ENCODE data around the gene VKORC1L1.
"Not testable (repeated sequence)": the region's sequence is repeated elsewhere in the genome, so short reads cannot be mapped to it uniquely, and the experiment has no call there.

The VKORC1L1 gene

DNA sequence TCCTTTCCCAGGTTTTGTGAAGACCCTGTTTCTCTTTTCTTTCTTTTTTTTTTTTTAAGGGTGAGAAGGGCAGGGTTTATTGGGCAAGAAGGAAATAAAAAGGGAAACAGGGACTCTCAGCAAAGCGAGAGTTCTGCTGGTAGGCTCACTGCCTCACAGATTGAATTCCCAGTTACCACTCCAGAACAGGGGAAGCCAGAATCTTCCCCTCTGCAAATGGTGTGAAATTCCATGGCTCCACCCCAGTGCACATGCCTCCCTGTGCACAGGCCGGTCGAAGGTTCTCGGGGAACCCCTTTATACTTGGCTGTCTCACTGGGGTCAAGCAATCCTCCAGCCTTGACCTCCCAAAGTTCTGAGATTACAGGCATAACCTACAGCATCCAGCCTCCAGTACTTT, 119.7 kb downstream of the VKORC1L1 start:
- no peaks in the 10 kb centered on the region for H3K4me1 ChIP-seq (ENCODE audit: insufficient read depth, poor library complexity, severe bottlenecking)

DNA sequence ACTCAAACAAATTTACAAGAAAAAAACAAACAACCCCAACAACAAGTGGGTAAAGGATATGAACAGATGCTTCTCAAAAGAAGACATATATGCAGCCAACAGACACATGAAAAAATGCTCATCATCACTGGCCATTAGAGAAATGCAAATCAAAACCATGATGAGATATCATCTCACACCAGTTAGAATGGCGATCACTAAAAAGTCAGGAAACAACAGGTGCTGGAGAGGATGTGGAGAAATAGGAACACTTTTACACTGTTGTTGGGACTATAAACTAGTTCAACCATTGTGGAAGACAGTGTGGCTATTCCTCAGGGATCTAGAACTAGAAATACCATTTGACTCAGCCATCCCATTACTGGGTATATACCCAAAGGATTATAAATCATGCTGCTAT, 122.1 kb downstream of the VKORC1L1 start:
- DNase-seq (ENCODE audit: low spot score); H3K9me3 ChIP-seq (ENCODE audit: severe bottlenecking); ATAC-seq (ENCODE audit: low read depth); H3K27ac ChIP-seq (ENCODE audit: poor library complexity, severe bottlenecking); H3K27me3 ChIP-seq (ENCODE audit: insufficient read depth, poor library complexity, severe bottlenecking); H3K4me1 ChIP-seq (ENCODE audit: insufficient read depth, poor library complexity, severe bottlenecking); H3K36me3 ChIP-seq (ENCODE audit: low read depth); H3K4me3 ChIP-seq (ENCODE audit: severe bottlenecking): not testable (repeated sequence)

More for the DNA sequence above, 119.7 kb downstream of the VKORC1L1 start:
- Histone ChIP-seq H3K27ac (ENCODE audit: poor library complexity, severe bottlenecking) (no peak overlapping the region), H3K27me3 (ENCODE audit: insufficient read depth, poor library complexity, severe bottlenecking) (no peaks in the 10 kb centered on the region), H3K9me3 (ENCODE audit: severe bottlenecking) (no peaks in the 10 kb centered on the region), H3K36me3 (ENCODE audit: low read depth) (no peaks in the 10 kb centered on the region), H3K4me3 (ENCODE audit: severe bottlenecking) (no peak overlapping the region)
- TF ChIP-seq, protein P1, sequence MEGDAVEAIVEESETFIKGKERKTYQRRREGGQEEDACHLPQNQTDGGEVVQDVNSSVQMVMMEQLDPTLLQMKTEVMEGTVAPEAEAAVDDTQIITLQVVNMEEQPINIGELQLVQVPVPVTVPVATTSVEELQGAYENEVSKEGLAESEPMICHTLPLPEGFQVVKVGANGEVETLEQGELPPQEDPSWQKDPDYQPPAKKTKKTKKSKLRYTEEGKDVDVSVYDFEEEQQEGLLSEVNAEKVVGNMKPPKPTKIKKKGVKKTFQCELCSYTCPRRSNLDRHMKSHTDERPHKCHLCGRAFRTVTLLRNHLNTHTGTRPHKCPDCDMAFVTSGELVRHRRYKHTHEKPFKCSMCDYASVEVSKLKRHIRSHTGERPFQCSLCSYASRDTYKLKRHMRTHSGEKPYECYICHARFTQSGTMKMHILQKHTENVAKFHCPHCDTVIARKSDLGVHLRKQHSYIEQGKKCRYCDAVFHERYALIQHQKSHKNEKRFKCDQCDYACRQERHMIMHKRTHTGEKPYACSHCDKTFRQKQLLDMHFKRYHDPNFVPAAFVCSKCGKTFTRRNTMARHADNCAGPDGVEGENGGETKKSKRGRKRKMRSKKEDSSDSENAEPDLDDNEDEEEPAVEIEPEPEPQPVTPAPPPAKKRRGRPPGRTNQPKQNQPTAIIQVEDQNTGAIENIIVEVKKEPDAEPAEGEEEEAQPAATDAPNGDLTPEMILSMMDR (IDR thresholded peaks at IDR 0.05; ENCODE audit: poor library complexity, severe bottlenecking) = no peak
- DNase-seq (ENCODE audit: low spot score) (no peak), ATAC-seq (ENCODE audit: low read depth) (no peak)

DNA sequence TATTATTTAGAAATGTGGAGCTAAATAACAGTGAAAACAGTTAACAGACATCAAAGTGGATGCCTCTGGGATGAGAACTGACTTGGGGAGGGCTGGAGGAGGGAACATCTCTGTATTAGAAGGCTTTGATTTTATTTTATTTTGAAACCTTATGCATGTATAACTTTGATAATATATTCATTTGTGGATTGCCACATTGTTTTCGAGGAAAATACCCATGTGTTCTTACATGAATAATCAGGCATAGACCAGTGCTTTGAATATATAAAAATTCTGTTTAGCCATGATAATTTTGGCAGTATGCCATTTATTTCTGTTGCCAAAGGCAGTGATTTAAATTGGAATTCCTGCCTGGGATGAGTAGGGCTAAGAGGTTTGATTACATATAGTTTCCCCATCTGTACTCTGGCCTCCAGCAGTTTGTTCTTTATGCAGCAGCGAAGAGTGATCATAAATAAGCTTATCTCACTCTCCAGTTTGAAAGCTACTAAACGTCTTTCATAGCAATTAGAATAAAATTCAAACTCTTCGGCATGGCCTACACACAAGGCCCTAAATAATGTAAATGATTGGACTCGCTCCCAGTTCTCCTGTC, 128.0 kb downstream of the VKORC1L1 start:
- 0 out of 3 replicates have a peak, but pooled peaks have one; percentile 41 for ATAC-seq (ENCODE audit: low read depth)
- not testable (repeated sequence) for DNase-seq (ENCODE audit: low spot score); H3K27me3 ChIP-seq (ENCODE audit: insufficient read depth, poor library complexity, severe bottlenecking); H3K36me3 ChIP-seq (ENCODE audit: low read depth); H3K4me3 ChIP-seq (ENCODE audit: severe bottlenecking); H3K4me1 ChIP-seq (ENCODE audit: insufficient read depth, poor library complexity, severe bottlenecking); H3K9me3 ChIP-seq (ENCODE audit: severe bottlenecking); H3K27ac ChIP-seq (ENCODE audit: poor library complexity, severe bottlenecking)

DNA sequence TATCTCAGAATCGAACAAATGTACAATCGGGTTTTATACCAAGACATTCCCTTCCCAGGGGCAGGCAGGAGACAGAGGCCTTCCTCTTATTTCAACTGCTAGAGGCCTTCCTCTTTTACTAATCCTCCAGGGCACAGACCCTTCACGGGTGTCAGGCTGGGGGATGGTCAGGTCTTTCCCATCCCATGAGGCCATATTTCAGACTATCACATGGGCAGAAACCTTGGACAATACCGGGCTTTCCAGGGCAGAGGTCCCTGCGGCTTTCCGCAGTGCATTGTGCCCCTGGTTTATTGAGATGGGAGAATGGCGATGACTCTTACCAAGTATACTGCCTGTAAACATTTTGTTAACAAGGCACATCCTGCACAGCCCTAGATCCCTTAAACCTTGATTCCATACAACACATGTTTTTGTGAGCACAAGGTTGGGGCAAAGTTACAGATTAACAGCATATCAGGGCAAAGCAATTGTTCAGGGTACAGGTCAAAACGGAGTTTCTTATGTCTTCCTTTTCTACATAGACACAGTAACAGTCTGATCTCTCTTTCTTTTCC, 132.3 kb downstream of the VKORC1L1 start:
- H3K27ac ChIP-seq (ENCODE audit: poor library complexity, severe bottlenecking); H3K27me3 ChIP-seq (ENCODE audit: insufficient read depth, poor library complexity, severe bottlenecking); H3K9me3 ChIP-seq (ENCODE audit: severe bottlenecking); DNase-seq (ENCODE audit: low spot score); H3K4me1 ChIP-seq (ENCODE audit: insufficient read depth, poor library complexity, severe bottlenecking); H3K36me3 ChIP-seq (ENCODE audit: low read depth); ATAC-seq (ENCODE audit: low read depth); H3K4me3 ChIP-seq (ENCODE audit: severe bottlenecking): not testable (repeated sequence)

DNA sequence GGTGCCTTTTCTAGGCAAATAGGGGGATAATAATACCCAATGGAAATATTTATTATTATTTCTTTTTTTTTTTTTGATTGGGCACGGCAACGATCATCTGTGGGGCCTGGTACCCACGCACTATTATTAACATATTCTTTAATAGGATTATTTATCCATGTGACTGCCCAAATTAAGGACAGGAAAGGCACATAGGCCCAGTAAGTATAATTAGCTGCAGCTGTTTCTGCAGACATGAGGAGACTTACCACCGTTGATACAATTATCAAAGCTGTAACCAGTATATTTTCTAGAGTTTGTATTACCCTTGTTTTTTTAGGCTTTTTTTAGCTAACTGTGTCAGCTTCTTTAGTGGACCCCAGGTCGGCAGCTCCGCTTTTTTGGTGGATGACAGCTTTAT, 134.4 kb downstream of the VKORC1L1 start:
- TF ChIP-seq, protein P1 (IDR thresholded peaks at IDR 0.05; ENCODE audit: poor library complexity, severe bottlenecking) = no peak
- no peaks in the 10 kb centered on the region for H3K27me3 ChIP-seq (ENCODE audit: insufficient read depth, poor library complexity, severe bottlenecking)
- no peaks in the 10 kb centered on the region for H3K4me1 ChIP-seq (ENCODE audit: insufficient read depth, poor library complexity, severe bottlenecking)
- no peak for ATAC-seq (ENCODE audit: low read depth)
- no peaks in the 10 kb centered on the region for H3K9me3 ChIP-seq (ENCODE audit: severe bottlenecking)
- H3K4me3 ChIP-seq (ENCODE audit: severe bottlenecking) = no peak overlapping the region
- no peaks in the 10 kb centered on the region for H3K36me3 ChIP-seq (ENCODE audit: low read depth)
- no peak for DNase-seq (ENCODE audit: low spot score)
- no peak overlapping the region for H3K27ac ChIP-seq (ENCODE audit: poor library complexity, severe bottlenecking)

Data from RWPE2 (cell line).